ENCODE data around the gene TMEM170B.
A peak's percentile ranks its signal among the peaks of the same experiment; 100 is the strongest.

The TMEM170B gene

DNA sequence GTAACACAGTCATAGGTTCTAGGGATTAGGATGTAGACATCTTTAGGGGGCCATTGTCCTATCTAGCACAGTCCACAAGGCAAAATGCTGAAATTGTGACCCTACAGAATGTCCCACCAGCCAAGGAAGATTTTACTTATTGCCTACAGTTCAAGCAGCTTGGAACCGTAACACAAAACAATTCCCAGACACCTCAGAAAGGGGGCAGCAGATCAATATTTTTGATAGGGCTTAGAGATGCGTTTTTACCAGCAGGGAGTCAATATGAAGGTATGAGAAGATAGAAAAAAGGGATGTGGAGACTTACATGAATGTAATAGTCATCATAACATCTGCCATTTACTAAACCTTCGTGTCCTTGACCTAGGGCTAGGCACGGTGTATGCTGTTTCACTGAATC is 81.0 kb downstream of the TMEM170B start:
- Histone ChIP-seq H3K27ac (ENCODE audit: low read length) (no peak overlapping the region), H3K9ac (ENCODE audit: low read depth, low read length) (no peak overlapping the region), H4K20me1 (ENCODE audit: insufficient read depth, low read length) (no peaks in the 10 kb centered on the region), H3K4me2 (ENCODE audit: insufficient read depth, low read length) (no peak overlapping the region), H3K4me1 (ENCODE audit: insufficient read depth, low read length) (no peaks in the 10 kb centered on the region), H3K4me3 (ENCODE audit: low read depth in 1 of 2, low read length in 2 of 2) (no peak overlapping the region), H3K27me3 (ENCODE audit: insufficient read depth, low read length, poor library complexity) (peaks cover 8% of the 10 kb centered on the region), H3K36me3 (ENCODE audit: insufficient read depth, low read length) (no peaks in the 10 kb centered on the region), H3K79me2 (ENCODE audit: insufficient read depth, low read length) (no peaks in the 10 kb centered on the region), H3K9me3 (ENCODE audit: insufficient read depth, low read length, severe bottlenecking) (no peaks in the 10 kb centered on the region), H2AFZ (ENCODE audit: low read depth, low read length) (no peak overlapping the region)
- TF ChIP-seq EZH2 (IDR thresholded peaks at IDR 0.05; ENCODE audit: borderline replicate concordance, low read depth, low read length, severe bottlenecking) = no peak
- peak; percentile 33 for TF ChIP-seq CTCF (IDR thresholded peaks at IDR 0.05; ENCODE audit: borderline replicate concordance, extremely low read depth, low read length, poor library complexity, severe bottlenecking)
- ATAC-seq (ENCODE audit: insufficient read depth, low read depth) (no peak; the same call in 2 of the 3 replicates), DNase-seq (no peak)

- Histone ChIP-seq H3K4me3 (ENCODE audit: low read depth in 1 of 2, low read length in 2 of 2) (no peak overlapping the region), H3K4me1 (ENCODE audit: insufficient read depth, low read length) (no peaks in the 10 kb centered on the region), H3K27me3 (ENCODE audit: insufficient read depth, low read length, poor library complexity) (peaks cover 8% of the 10 kb centered on the region), H3K79me2 (ENCODE audit: insufficient read depth, low read length) (no peaks in the 10 kb centered on the region), H3K36me3 (ENCODE audit: insufficient read depth, low read length) (no peaks in the 10 kb centered on the region), H2AFZ (ENCODE audit: low read depth, low read length) (no peak overlapping the region), H3K9me3 (ENCODE audit: insufficient read depth, low read length, severe bottlenecking) (no peaks in the 10 kb centered on the region), H3K4me2 (ENCODE audit: insufficient read depth, low read length) (no peak overlapping the region), H3K9ac (ENCODE audit: low read depth, low read length) (no peak overlapping the region), H3K27ac (ENCODE audit: low read length) (no peak overlapping the region), H4K20me1 (ENCODE audit: insufficient read depth, low read length) (no peaks in the 10 kb centered on the region)
- ATAC-seq (ENCODE audit: insufficient read depth, low read depth) (no peak), DNase-seq (no peak)
- TF ChIP-seq EZH2 (IDR thresholded peaks at IDR 0.05; ENCODE audit: borderline replicate concordance, low read depth, low read length, severe bottlenecking) = no peak
- TF ChIP-seq CTCF (IDR thresholded peaks at IDR 0.05; ENCODE audit: borderline replicate concordance, extremely low read depth, low read length, poor library complexity, severe bottlenecking) = no peak
Observed at GRCh38 chr6:11621119-11621518, 83.6 kb downstream of the TMEM170B start.

- Histone ChIP-seq H3K36me3 (ENCODE audit: insufficient read depth, low read length) (no peaks in the 10 kb centered on the region), H3K4me2 (ENCODE audit: insufficient read depth, low read length) (no peak overlapping the region), H3K9ac (ENCODE audit: low read depth, low read length) (no peak overlapping the region), H2AFZ (ENCODE audit: low read depth, low read length) (no peak overlapping the region), H3K4me3 (ENCODE audit: low read depth in 1 of 2, low read length in 2 of 2) (no peak overlapping the region), H3K4me1 (ENCODE audit: insufficient read depth, low read length) (no peaks in the 10 kb centered on the region), H4K20me1 (ENCODE audit: insufficient read depth, low read length) (no peaks in the 10 kb centered on the region), H3K27ac (ENCODE audit: low read length) (no peak overlapping the region), H3K27me3 (ENCODE audit: insufficient read depth, low read length, poor library complexity) (peaks cover 8% of the 10 kb centered on the region), H3K79me2 (ENCODE audit: insufficient read depth, low read length) (no peaks in the 10 kb centered on the region), H3K9me3 (ENCODE audit: insufficient read depth, low read length, severe bottlenecking) (no peaks in the 10 kb centered on the region)
- TF ChIP-seq CTCF (IDR thresholded peaks at IDR 0.05; ENCODE audit: borderline replicate concordance, extremely low read depth, low read length, poor library complexity, severe bottlenecking) (no peak), EZH2 (IDR thresholded peaks at IDR 0.05; ENCODE audit: borderline replicate concordance, low read depth, low read length, severe bottlenecking) (no peak)
- no peak for ATAC-seq (ENCODE audit: insufficient read depth, low read depth)
- no peak for DNase-seq
Observed at GRCh38 chr6:11622156-11622555, 84.6 kb downstream of the TMEM170B start.

GRCh38 chr6:11623272-11623671 is 85.7 kb downstream of the TMEM170B start:
- Histone ChIP-seq H2AFZ (ENCODE audit: low read depth, low read length) (no peak overlapping the region), H3K4me2 (ENCODE audit: insufficient read depth, low read length) (no peak overlapping the region), H3K27ac (ENCODE audit: low read length) (no peak overlapping the region), H3K9ac (ENCODE audit: low read depth, low read length) (no peak overlapping the region), H3K36me3 (ENCODE audit: insufficient read depth, low read length) (no peaks in the 10 kb centered on the region), H3K27me3 (ENCODE audit: insufficient read depth, low read length, poor library complexity) (peaks cover 8% of the 10 kb centered on the region), H3K4me1 (ENCODE audit: insufficient read depth, low read length) (no peaks in the 10 kb centered on the region), H3K9me3 (ENCODE audit: insufficient read depth, low read length, severe bottlenecking) (no peaks in the 10 kb centered on the region), H3K79me2 (ENCODE audit: insufficient read depth, low read length) (no peaks in the 10 kb centered on the region), H4K20me1 (ENCODE audit: insufficient read depth, low read length) (no peaks in the 10 kb centered on the region), H3K4me3 (ENCODE audit: low read depth in 1 of 2, low read length in 2 of 2) (no peak overlapping the region)
- ATAC-seq (ENCODE audit: insufficient read depth, low read depth) = no peak
- no peak for DNase-seq
- TF ChIP-seq CTCF (IDR thresholded peaks at IDR 0.05; ENCODE audit: borderline replicate concordance, extremely low read depth, low read length, poor library complexity, severe bottlenecking) = no peak
- no peak for TF ChIP-seq EZH2 (IDR thresholded peaks at IDR 0.05; ENCODE audit: borderline replicate concordance, low read depth, low read length, severe bottlenecking)

All from DND-41 (cell line).